ENCODE measurements around the gene PEPD.

GRCh38 chr19:33523167-33523566, 1.6 kb upstream of the PEPD start:
- TF ChIP-seq POLR2A (IDR thresholded peaks at IDR 0.05; ENCODE audit: low read depth, low read length): no peak
- TF ChIP-seq RAD21 (IDR thresholded peaks at IDR 0.05; ENCODE audit: low read length): no peak
- TF ChIP-seq CTCF (conservative IDR thresholded peaks at IDR 0.05; ENCODE audit: low read depth, low read length): no peak
- no peak for TF ChIP-seq NFE2L2 (IDR thresholded peaks at IDR 0.05; ENCODE audit: low read depth, low read length)
- no peak for TF ChIP-seq MAZ (IDR thresholded peaks at IDR 0.05; ENCODE audit: borderline replicate concordance, low read depth, low read length)
- no peak for TF ChIP-seq CEBPB (IDR thresholded peaks at IDR 0.05; ENCODE audit: low read depth, low read length)
- TF ChIP-seq ELK1 (IDR thresholded peaks at IDR 0.05; ENCODE audit: borderline replicate concordance, low read depth, low read length): no peak
- no peak for TF ChIP-seq SMC3 (IDR thresholded peaks at IDR 0.05; ENCODE audit: low read depth, low read length)
- no peak for TF ChIP-seq RCOR1 (IDR thresholded peaks at IDR 0.05; ENCODE audit: insufficient replicate concordance, low read length)
- no peak for TF ChIP-seq MAFK (IDR thresholded peaks at IDR 0.05; ENCODE audit: low read depth, low read length)
- TF ChIP-seq FOS (IDR thresholded peaks at IDR 0.05; ENCODE audit: low read depth, low read length): no peak
- no peak for TF ChIP-seq BHLHE40 (IDR thresholded peaks at IDR 0.05; ENCODE audit: low read depth, low read length)
- no peak for TF ChIP-seq MXI1 (IDR thresholded peaks at IDR 0.05; ENCODE audit: borderline replicate concordance, low read depth, low read length)
